ENCODE data around the gene RNF11.

- TF ChIP-seq REST (IDR thresholded peaks at IDR 0.05; ENCODE audit: insufficient read depth in 1 of 2, low read depth in 2 of 2, low read length in 2 of 2): no peak
- no peak for TF ChIP-seq POLR2AphosphoS5 (IDR thresholded peaks at IDR 0.05; ENCODE audit: low read depth, low read length)
Observed at GRCh38 chr1:51281807-51282206, 45.7 kb downstream of the RNF11 start.

Data from PFSK-1 (cell line).